ENCODE data around the gene COX7B. TPM values are rescaled to one million over a fixed set of nuclear protein-coding genes. Genes with fewer than 3 reads are reported as not detected.
"Not testable (repeated sequence)": the region's sequence is repeated elsewhere in the genome, so short reads cannot be mapped to it uniquely, and the experiment has no call there.

Gene COX7B
- total RNA-seq, result 238 TPM

GRCh38 chrX:77899081-77899828 lies at the start of gene COX7B:
Gene COX7B, plus strand, starts transcription at chrX:77899468. Its CDS starts 86 bp downstream, at chrX:77899554.
- DNase-seq (ENCODE audit: low spot score), result peak; percentile 83

GRCh38 chrX:77875372-77875771 lies 23.9 kb upstream of the COX7B start:
- no peak for DNase-seq (ENCODE audit: low spot score)

GRCh38 chrX:77881418-77881817 lies 17.9 kb upstream of the COX7B start:
- not testable (repeated sequence) for DNase-seq (ENCODE audit: low spot score)

GRCh38 chrX:77892887-77893286 lies 6.4 kb upstream of the COX7B start:
- DNase-seq (ENCODE audit: low spot score), result no peak

GRCh38 chrX:77893713-77894112 lies 5.6 kb upstream of the COX7B start:
- DNase-seq (ENCODE audit: low spot score), result no peak

GRCh38 chrX:77894921-77895886 lies 4.1 kb upstream of the COX7B start, which contains the start of gene MAGT1:
Gene MAGT1, minus strand, starts transcription at chrX:77895435. Its CDS starts 25 bp downstream, at chrX:77895410.
- DNase-seq (ENCODE audit: low spot score), result peak; percentile 94

- DNase-seq (ENCODE audit: low spot score), result no peak
These were observed 1.4 kb downstream of the COX7B start for GRCh38 chrX:77900688-77901087.

- no peak for DNase-seq (ENCODE audit: low spot score)
These were observed 2.2 kb downstream of the COX7B start for GRCh38 chrX:77901506-77901905.

GRCh38 chrX:77910108-77910840 lies 11.0 kb downstream of the COX7B start, which contains the start of gene ATP7A:
Gene ATP7A, plus strand, starts transcription at chrX:77910693. Its CDS starts 60,949 bp downstream, at chrX:77971642.
- peak; percentile 88 for DNase-seq (ENCODE audit: low spot score)

GRCh38 chrX:77917294-77917933 lies 18.1 kb downstream of the COX7B start:
- DNase-seq (ENCODE audit: low spot score), result no peak

GRCh38 chrX:77918568-77918967 lies 19.3 kb downstream of the COX7B start:
- no peak for DNase-seq (ENCODE audit: low spot score)

- not testable (repeated sequence) for DNase-seq (ENCODE audit: low spot score)
These were observed 20.1 kb downstream of the COX7B start for GRCh38 chrX:77919370-77919769.

- DNase-seq (ENCODE audit: low spot score), result no peak
These were observed 23.5 kb downstream of the COX7B start for GRCh38 chrX:77922787-77923186.

GRCh38 chrX:77924320-77924859 lies 25.1 kb downstream of the COX7B start:
- DNase-seq (ENCODE audit: low spot score), result no peak

- no peak for DNase-seq (ENCODE audit: low spot score)
These were observed 26.5 kb downstream of the COX7B start for GRCh38 chrX:77925764-77926163.

- DNase-seq (ENCODE audit: low spot score), result no peak
These were observed 31.3 kb downstream of the COX7B start for GRCh38 chrX:77930581-77930980.

- no peak for DNase-seq (ENCODE audit: low spot score)
These were observed 36.6 kb downstream of the COX7B start for GRCh38 chrX:77935886-77936285.

GRCh38 chrX:77936299-77936698 lies 37.0 kb downstream of the COX7B start:
- no peak for DNase-seq (ENCODE audit: low spot score)

GRCh38 chrX:77937291-77937690 lies 38.0 kb downstream of the COX7B start:
- DNase-seq (ENCODE audit: low spot score), result no peak

- no peak for DNase-seq (ENCODE audit: low spot score)
These were observed 38.9 kb downstream of the COX7B start for GRCh38 chrX:77938083-77938680.

Measured in mucosa of gallbladder (tissue), 1 donor.